ENCODE results near the gene UBL4B.

Gene UBL4B, protein sequence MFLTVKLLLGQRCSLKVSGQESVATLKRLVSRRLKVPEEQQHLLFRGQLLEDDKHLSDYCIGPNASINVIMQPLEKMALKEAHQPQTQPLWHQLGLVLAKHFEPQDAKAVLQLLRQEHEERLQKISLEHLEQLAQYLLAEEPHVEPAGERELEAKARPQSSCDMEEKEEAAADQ
- 0 reads per million in 3 donors for total RNA-seq

DNA sequence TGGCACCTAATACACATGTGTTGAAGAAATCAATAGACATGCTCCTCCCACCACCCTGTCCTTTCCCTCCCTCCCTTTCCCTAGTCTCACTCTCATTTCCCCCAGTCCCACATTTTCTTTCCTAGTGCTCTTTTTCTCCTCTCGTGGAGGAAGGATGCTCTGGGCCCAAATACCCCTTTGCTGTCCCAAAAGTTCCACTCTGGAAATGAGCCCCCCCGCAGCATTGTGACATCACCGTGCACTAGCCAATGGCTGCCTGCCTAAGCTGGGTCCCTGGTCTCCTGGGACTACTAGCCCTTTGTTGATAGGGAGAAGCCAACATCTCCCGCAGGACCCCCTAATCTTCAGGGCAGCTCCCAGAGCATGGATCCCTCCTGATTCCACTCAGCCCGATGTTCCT lies at the start of gene UBL4B:
UBL4B (plus strand) TSS at position 301 of the 400 bp plus-strand sequence; CDS start at position 393, 92 bp downstream.
- Histone ChIP-seq H3K4me1 (ENCODE audit: control insufficient read depth, insufficient read depth, low read length, poor library complexity, severe bottlenecking) (no peaks in the 10 kb centered on the region), H3K27me3 (replicated peaks; ENCODE audit: control insufficient read depth, insufficient read depth, low read length, poor library complexity, severe bottlenecking) (no peaks in the 10 kb centered on the region), H3K36me3 (ENCODE audit: control insufficient read depth, insufficient read depth, low read length) (no peaks in the 10 kb centered on the region), H3K27ac (ENCODE audit: insufficient read depth, low read length, poor library complexity, severe bottlenecking) (no peak within 1 kb of the TSS), H3K9me3 (ENCODE audit: control insufficient read depth, low read length) (no peaks in the 10 kb centered on the region), H3K4me3 (ENCODE audit: insufficient read depth, low read depth, low read length, poor library complexity, severe bottlenecking) (no peak within 1 kb of the TSS)
- no peak for DNase-seq

DNA sequence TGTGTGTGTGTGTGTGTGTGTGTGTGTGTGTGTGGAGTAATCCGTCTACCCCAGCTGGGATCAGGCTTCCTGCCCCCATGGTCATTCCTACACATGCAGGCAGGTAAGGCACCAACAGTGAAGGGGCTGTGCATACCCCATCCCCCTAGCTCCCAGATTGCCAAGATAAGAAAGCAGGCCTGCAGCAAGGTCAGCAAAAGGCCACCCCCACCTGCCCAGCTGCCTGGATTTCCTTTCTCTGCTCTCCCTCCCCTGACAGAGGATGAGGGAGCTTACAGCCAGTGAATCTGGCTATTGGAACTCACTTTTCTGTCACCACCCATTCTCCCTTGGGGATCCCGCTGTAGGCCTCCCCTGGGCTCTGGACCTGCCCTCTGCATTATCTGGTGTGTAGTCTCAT lies 49.6 kb upstream of the UBL4B start:
- Histone ChIP-seq H3K36me3 (ENCODE audit: control insufficient read depth, insufficient read depth, low read length) (peaks cover 8% of the 10 kb centered on the region), H3K9me3 (ENCODE audit: control insufficient read depth, low read length) (no peaks in the 10 kb centered on the region), H3K4me3 (ENCODE audit: insufficient read depth, low read depth, low read length, poor library complexity, severe bottlenecking) (no peak overlapping the region), H3K27ac (ENCODE audit: insufficient read depth, low read length, poor library complexity, severe bottlenecking) (no peak overlapping the region), H3K4me1 (ENCODE audit: control insufficient read depth, insufficient read depth, low read length, poor library complexity, severe bottlenecking) (peaks cover 3% of the 10 kb centered on the region), H3K27me3 (replicated peaks; ENCODE audit: control insufficient read depth, insufficient read depth, low read length, poor library complexity, severe bottlenecking) (peaks cover 5% of the 10 kb centered on the region)
- DNase-seq = no peak

DNA sequence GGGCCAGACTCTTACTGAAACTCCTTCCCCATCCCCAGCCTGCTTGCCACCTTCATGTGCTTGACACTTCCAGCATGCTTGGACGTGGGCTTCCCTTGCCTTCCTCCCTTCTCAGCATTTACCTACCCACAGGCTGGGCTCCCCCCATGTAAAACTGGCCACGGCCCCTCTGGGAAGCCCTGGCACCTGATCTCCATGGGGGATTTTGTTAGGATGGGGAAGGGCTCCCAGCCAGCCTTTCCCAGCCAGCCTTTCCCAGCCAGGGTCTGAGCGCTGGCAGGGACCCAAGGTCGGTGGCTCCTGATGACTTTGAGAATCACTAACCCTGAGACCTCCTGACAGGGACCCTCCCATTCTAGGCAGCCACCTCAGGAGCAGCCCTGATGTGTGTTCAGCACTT lies 48.5 kb upstream of the UBL4B start:
- Histone ChIP-seq H3K27me3 (replicated peaks; ENCODE audit: control insufficient read depth, insufficient read depth, low read length, poor library complexity, severe bottlenecking) (peaks cover 16% of the 10 kb centered on the region), H3K36me3 (ENCODE audit: control insufficient read depth, insufficient read depth, low read length) (peaks cover under 1% of the 10 kb centered on the region), H3K9me3 (ENCODE audit: control insufficient read depth, low read length) (no peaks in the 10 kb centered on the region), H3K27ac (ENCODE audit: insufficient read depth, low read length, poor library complexity, severe bottlenecking) (no peak overlapping the region), H3K4me3 (ENCODE audit: insufficient read depth, low read depth, low read length, poor library complexity, severe bottlenecking) (no peak overlapping the region), H3K4me1 (ENCODE audit: control insufficient read depth, insufficient read depth, low read length, poor library complexity, severe bottlenecking) (peaks cover 15% of the 10 kb centered on the region)
- no peak for DNase-seq

DNA sequence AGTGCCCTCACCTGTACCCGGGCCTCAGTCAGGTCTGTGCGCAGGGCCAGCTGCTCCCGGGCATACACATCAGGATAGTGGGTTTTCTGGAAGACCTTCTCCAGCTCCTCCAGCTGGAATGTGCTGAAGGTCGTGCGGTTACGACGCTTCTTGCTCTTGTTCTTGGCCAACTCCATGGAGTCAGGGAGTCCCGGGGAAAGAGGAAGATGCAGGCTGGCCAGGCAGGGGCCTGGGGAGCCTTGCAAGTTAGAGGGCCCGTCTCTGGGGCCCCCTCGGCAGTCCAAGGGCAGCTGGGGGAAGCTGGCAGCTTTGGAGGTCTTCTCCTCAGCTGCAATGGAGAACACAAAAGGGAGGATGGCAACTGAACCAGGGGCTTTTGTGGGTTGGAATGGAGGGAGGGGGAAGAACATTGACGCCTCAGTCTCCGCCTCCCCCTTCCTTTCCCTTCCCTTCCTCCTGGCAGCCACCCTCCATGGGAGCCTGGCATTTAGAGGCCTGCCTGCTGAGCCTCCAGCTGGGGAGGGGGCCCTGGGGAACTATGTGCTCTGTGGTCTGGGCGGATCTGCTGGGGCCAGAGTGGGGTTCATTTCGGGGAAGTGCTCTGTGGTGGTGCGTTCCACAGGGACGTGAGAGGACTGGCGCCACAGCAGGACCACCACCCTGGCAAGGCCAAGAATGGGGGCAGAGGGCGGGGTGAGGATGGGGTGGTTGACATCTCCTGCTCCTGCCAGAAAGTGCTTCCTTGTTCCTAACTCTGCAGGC lies 47.5 kb upstream of the UBL4B start:
- Histone ChIP-seq H3K27me3 (replicated peaks; ENCODE audit: control insufficient read depth, insufficient read depth, low read length, poor library complexity, severe bottlenecking) (peaks cover 26% of the 10 kb centered on the region), H3K4me3 (ENCODE audit: insufficient read depth, low read depth, low read length, poor library complexity, severe bottlenecking) (no peak overlapping the region), H3K9me3 (ENCODE audit: control insufficient read depth, low read length) (no peaks in the 10 kb centered on the region), H3K36me3 (ENCODE audit: control insufficient read depth, insufficient read depth, low read length) (no peaks in the 10 kb centered on the region), H3K4me1 (ENCODE audit: control insufficient read depth, insufficient read depth, low read length, poor library complexity, severe bottlenecking) (peaks cover 24% of the 10 kb centered on the region), H3K27ac (ENCODE audit: insufficient read depth, low read length, poor library complexity, severe bottlenecking) (no peak overlapping the region)
- no peak for DNase-seq

DNA sequence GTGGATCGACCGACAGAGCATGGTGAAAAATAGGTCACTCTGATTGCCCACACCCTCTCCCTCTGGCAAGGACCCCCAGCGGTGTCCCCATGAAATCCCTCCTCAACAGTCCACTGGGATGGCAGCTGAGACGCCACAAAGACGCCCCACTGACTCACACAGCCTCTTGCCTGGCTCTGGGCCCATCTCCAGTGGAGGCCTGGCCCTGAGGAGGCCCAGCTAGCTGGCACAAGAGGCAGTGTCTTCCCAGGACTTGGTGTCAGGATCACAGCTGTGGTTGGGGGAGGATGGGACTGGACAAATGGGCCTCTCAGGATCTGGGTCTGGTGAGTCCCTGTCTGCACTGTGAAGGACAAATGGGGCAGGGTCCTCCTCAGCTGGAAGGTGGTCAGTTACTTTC lies 46.4 kb upstream of the UBL4B start:
- DNase-seq = no peak
- H3K4me1 ChIP-seq (ENCODE audit: control insufficient read depth, insufficient read depth, low read length, poor library complexity, severe bottlenecking) = peaks cover 31% of the 10 kb centered on the region
- peaks cover 34% of the 10 kb centered on the region for H3K27me3 ChIP-seq (replicated peaks; ENCODE audit: control insufficient read depth, insufficient read depth, low read length, poor library complexity, severe bottlenecking)
- H3K36me3 ChIP-seq (ENCODE audit: control insufficient read depth, insufficient read depth, low read length) = no peaks in the 10 kb centered on the region
- H3K27ac ChIP-seq (ENCODE audit: insufficient read depth, low read length, poor library complexity, severe bottlenecking) = no peak overlapping the region
- no peaks in the 10 kb centered on the region for H3K9me3 ChIP-seq (ENCODE audit: control insufficient read depth, low read length)
- H3K4me3 ChIP-seq (ENCODE audit: insufficient read depth, low read depth, low read length, poor library complexity, severe bottlenecking) = no peak overlapping the region

DNA sequence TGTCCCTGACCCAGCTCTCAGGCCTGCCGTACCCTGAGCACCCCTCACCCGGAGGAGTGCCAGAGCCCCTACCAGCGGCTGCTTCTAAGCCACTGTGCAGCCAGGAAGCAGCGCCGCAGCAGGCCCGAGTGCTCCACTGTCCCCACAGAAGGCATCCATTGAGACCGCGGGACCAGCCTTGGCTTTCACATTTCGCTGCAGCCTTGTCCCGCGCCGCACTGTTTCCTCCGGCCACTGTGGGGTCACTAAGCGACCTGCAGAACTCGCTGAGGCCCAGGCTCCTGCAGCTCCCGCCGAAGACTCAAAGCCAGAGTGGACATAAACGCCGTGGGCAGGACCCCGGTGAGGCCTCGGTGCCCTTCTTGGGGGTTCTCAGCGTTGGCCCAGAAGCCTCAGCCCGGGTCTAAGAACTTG lies 44.8 kb upstream of the UBL4B start:
- Histone ChIP-seq H3K9me3 (ENCODE audit: control insufficient read depth, low read length) (no peaks in the 10 kb centered on the region), H3K27me3 (replicated peaks; ENCODE audit: control insufficient read depth, insufficient read depth, low read length, poor library complexity, severe bottlenecking) (peaks cover 41% of the 10 kb centered on the region), H3K27ac (ENCODE audit: insufficient read depth, low read length, poor library complexity, severe bottlenecking) (no peak overlapping the region), H3K36me3 (ENCODE audit: control insufficient read depth, insufficient read depth, low read length) (no peaks in the 10 kb centered on the region), H3K4me3 (ENCODE audit: insufficient read depth, low read depth, low read length, poor library complexity, severe bottlenecking) (no peak overlapping the region), H3K4me1 (ENCODE audit: control insufficient read depth, insufficient read depth, low read length, poor library complexity, severe bottlenecking) (peaks cover 31% of the 10 kb centered on the region)
- DNase-seq = no peak

DNA sequence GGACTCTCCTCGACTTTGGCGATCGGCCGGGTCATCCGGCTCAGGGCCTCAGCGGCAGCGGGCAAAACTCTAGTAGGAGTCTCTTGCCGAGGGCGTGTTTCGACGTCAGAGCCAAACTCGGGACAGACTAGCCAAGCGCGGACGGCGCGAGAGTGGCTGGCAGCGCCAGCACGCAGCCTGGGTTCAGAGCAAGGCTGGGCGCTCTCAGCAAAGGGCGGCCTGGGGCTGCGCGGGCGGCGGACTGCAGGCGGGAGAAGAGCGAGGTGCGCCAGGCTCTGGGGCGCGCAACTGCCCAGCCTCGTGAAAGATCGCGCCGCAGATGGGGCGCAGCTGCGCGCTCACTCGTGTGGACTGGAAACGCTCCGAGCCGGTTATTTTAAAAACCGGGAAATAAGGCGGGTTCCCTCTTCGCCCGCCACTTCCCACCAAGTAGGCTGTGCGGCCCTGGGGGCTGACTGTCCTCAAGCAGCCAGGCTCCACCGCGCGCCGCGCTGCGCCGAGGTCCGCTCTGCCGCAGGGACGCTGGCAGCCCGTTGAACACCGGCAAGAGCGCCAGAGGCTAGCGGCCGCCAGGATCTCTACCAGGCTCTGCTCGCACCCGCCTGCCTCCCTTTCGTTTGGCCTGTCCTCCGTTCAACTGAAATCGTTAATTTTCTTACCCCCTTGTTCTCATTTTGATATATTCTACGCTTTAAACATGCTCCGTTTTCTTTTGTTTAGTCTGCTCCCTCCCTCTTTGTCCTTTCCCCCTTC lies 44.2 kb upstream of the UBL4B start:
- H3K27me3 ChIP-seq (replicated peaks; ENCODE audit: control insufficient read depth, insufficient read depth, low read length, poor library complexity, severe bottlenecking) = peaks cover 41% of the 10 kb centered on the region
- no peaks in the 10 kb centered on the region for H3K36me3 ChIP-seq (ENCODE audit: control insufficient read depth, insufficient read depth, low read length)
- H3K4me1 ChIP-seq (ENCODE audit: control insufficient read depth, insufficient read depth, low read length, poor library complexity, severe bottlenecking) = peaks cover 31% of the 10 kb centered on the region
- no peaks in the 10 kb centered on the region for H3K9me3 ChIP-seq (ENCODE audit: control insufficient read depth, low read length)
- H3K4me3 ChIP-seq (ENCODE audit: insufficient read depth, low read depth, low read length, poor library complexity, severe bottlenecking) = no peak overlapping the region
- H3K27ac ChIP-seq (ENCODE audit: insufficient read depth, low read length, poor library complexity, severe bottlenecking) = no peak overlapping the region
- no peak for DNase-seq

DNA sequence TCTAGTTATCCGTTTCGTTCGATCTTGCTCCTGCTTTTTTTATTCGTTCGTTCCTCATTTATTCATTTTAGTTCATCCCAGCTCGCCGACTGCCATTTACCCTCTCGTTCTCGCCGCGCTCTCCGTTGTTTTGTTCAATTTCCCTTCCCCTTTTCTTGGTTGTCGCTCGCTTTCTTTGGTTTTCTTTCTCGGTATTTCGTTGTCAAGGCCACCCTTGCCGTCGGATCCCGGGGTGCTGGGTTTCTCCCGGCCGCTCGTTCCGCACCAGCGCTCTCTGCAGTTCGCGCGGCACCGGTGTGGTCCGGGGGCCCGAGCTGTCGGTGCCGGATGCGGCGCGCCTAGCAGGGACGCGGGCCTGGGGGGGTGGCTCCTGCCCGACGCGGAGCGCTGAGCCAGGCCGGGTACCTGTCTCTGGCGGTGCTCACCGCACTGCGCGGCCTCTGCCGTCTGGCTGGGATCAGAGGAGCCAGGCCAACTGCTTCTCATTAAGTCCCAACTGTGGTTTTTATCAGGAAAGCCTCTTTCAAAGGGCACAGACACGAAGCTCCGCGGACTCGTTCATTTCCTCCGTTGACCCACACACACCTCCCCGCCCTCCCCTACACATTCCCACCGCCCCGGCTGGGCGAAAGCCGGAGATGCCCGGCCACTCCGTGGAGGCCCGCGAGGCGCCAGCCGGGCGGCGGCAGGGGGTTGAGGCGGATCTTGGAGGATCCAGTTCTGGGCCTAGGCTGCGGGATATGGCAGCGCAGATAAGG lies 43.4 kb upstream of the UBL4B start:
- Histone ChIP-seq H3K4me3 (ENCODE audit: insufficient read depth, low read depth, low read length, poor library complexity, severe bottlenecking) (peak overlapping the region; percentile 35), H3K36me3 (ENCODE audit: control insufficient read depth, insufficient read depth, low read length) (no peaks in the 10 kb centered on the region), H3K27me3 (replicated peaks; ENCODE audit: control insufficient read depth, insufficient read depth, low read length, poor library complexity, severe bottlenecking) (peaks cover 41% of the 10 kb centered on the region), H3K4me1 (ENCODE audit: control insufficient read depth, insufficient read depth, low read length, poor library complexity, severe bottlenecking) (peaks cover 31% of the 10 kb centered on the region), H3K9me3 (ENCODE audit: control insufficient read depth, low read length) (no peaks in the 10 kb centered on the region), H3K27ac (ENCODE audit: insufficient read depth, low read length, poor library complexity, severe bottlenecking) (no peak overlapping the region)
- DNase-seq = no peak

DNA sequence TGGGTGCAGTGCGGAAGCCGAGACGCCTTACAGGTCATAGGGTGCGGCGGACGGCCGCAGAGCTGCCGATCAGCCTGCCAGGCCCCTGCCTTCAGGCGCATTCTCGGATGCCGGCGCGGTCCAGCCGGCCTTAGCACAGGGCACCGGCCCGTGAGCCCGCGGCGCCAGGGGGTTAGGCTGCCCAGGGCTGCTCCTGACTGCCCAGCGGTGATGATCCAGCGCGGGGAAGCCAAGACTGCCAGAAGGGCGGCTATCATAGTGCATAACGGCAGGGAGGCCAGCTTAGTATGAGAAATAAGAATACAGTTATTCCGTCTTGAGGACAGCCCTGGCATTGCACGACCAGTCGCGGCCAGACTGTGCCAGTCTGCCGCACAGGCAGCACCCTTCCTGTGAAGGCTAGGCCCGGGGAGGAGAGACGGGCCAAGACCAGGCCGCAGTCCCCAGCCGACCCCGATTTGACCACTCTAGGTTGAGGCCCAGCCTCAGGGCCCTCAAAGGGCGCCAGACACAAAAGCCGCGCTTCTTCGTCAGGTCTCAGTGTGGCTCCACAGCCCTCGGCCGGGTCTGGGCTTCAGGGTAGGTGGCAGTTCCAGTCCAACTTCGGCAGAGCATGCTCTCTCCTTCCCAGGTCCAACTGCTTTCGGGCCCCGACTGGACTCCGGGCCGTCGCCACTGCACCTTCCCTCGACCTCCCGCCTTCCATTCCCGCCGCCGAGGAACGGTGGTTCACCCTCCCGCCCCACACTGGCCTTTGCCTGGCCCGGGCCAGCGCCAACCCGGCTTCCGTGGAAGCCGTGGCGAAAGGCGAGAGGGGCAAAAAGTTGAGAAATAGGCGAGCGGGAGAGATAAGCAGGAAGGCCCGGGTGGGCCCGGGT lies 42.6 kb upstream of the UBL4B start:
- Histone ChIP-seq H3K36me3 (ENCODE audit: control insufficient read depth, insufficient read depth, low read length) (no peaks in the 10 kb centered on the region), H3K9me3 (ENCODE audit: control insufficient read depth, low read length) (no peaks in the 10 kb centered on the region), H3K27ac (ENCODE audit: insufficient read depth, low read length, poor library complexity, severe bottlenecking) (no peak overlapping the region), H3K27me3 (replicated peaks; ENCODE audit: control insufficient read depth, insufficient read depth, low read length, poor library complexity, severe bottlenecking) (peaks cover 41% of the 10 kb centered on the region), H3K4me1 (ENCODE audit: control insufficient read depth, insufficient read depth, low read length, poor library complexity, severe bottlenecking) (peaks cover 31% of the 10 kb centered on the region), H3K4me3 (ENCODE audit: insufficient read depth, low read depth, low read length, poor library complexity, severe bottlenecking) (peak overlapping the region; percentile 35)
- no peak for DNase-seq

Measured in effector memory CD4-positive, alpha-beta T cell (primary cell).